B cell (primary cell): Measurements from ENCODE around the gene RPS29. TPM values are rescaled to one million over a fixed set of nuclear protein-coding genes. Genes with fewer than 3 reads are reported as not detected.

ENCODE experiments used
- ATAC-seq: fragments of 200-7000 bp; cut with Tn5 transposase; one replicate; pipeline ENCODE4 v1.10.0; 2021; ENCODE audit warnings: low read depth, mild to moderate bottlenecking, moderate number of reproducible peaks, moderate library complexity
- CTCF ChIA-PET: fragments of 350-600 bp; sonication (Branson Sonifier 250); formaldehyde crosslinking; loops from one replicate; lab custom pipeline; 2021; ENCODE audit warnings: antibody characterized with exemption, inconsistent platforms; lab: Charles Lee
- POLR2A ChIA-PET: fragments of 350-600 bp; sonication (Branson Sonifier 250); formaldehyde crosslinking; loops from one replicate; lab custom pipeline; 2021; ENCODE audit warnings: antibody characterized with exemption; lab: Charles Lee
- DNase-seq: peaks from one replicate; pipeline ENCODE4 v3.0.0; 2013
- H2AFZ ChIP-seq: 2 replicates; pipeline ENCODE4 v1.6.1; 2012; ENCODE audit warnings: mild to moderate bottlenecking, low read depth, low read length; ENCODE audit not compliant: insufficient read depth, poor library complexity, severe bottlenecking
- H3K27ac ChIP-seq, 2 donors: 1 replicate in 1 of 2; 2 replicates in 1 of 2; pipeline ENCODE4 v1.5.1; 2012 to 2013; ENCODE audit warnings: low read length in 2 of 2, mild to moderate bottlenecking in 2 of 2, moderate library complexity in 1 of 2
- H3K27me3 ChIP-seq, 4 experiments: fragments of 200-600 bp in 1 of 4; sonication (generic) in 1 of 4; replicated peaks in 1 of 4; 1 replicate in 2 of 4; 2 replicates in 2 of 4; pipeline versions ENCODE4 v1.6.1 to v1.7.0; 2013 to 2016; ENCODE audit warnings: low read length in 3 of 4, mild to moderate bottlenecking in 2 of 4, mixed read lengths in 1 of 4, moderate library complexity in 1 of 4; ENCODE audit not compliant: insufficient read depth in 4 of 4, control insufficient read depth in 3 of 4; ENCODE audit errors: control extremely low read depth in 1 of 4
- H3K36me3 ChIP-seq, 2 experiments: replicated peaks in 1 of 2; 1 replicate in 1 of 2; 2 replicates in 1 of 2; pipeline versions ENCODE4 v1.6.1 to v1.7.1; 2013; ENCODE audit warnings: low read length in 1 of 2; ENCODE audit not compliant: insufficient read depth in 2 of 2, control insufficient read depth in 1 of 2; ENCODE audit errors: control extremely low read depth in 1 of 2, extremely low read depth in 1 of 2
- H3K4me1 ChIP-seq, 2 donors: fragments of 200-600 bp in 1 of 2; sonication (generic) in 1 of 2; 1 replicate in 1 of 2; 2 replicates in 1 of 2; pipeline versions ENCODE4 v1.5.1 to v1.6.1; 2013 to 2017; ENCODE audit warnings: low read length in 2 of 2; ENCODE audit not compliant: control insufficient read depth in 2 of 2, insufficient read depth in 2 of 2
- H3K4me2 ChIP-seq: replicated peaks from 2 replicates; pipeline ENCODE3; 2012; ENCODE audit warnings: mild to moderate bottlenecking, low read depth, low read length; ENCODE audit not compliant: poor library complexity, severe bottlenecking
- H3K4me3 ChIP-seq, 5 experiments: fragments of 200-600 bp in 1 of 5; sonication (generic) in 1 of 5; 1 replicate in 3 of 5; 2 replicates in 2 of 5; pipeline versions ENCODE4 v1.5.1 to v1.7.0; 2011 to 2016; ENCODE audit warnings: low read length in 4 of 5, mild to moderate bottlenecking in 4 of 5, low read depth in 2 of 5, control low read depth in 1 of 5, moderate library complexity in 1 of 5; ENCODE audit not compliant: insufficient read depth in 1 of 5; ENCODE audit errors: control extremely low read depth in 1 of 5, extremely low read depth in 1 of 5
- H3K79me2 ChIP-seq: fragments of 200-600 bp; sonication (generic); one replicate; pipeline ENCODE4 v1.6.0; 2016; ENCODE audit warnings: low read length; ENCODE audit not compliant: control insufficient read depth, insufficient read depth
- H3K9ac ChIP-seq: fragments of 200-600 bp; sonication (generic); 2 replicates; pipeline ENCODE4 v1.6.1; 2017; ENCODE audit warnings: mild to moderate bottlenecking, low read length, moderate library complexity
- H3K9me3 ChIP-seq, 3 donors: one replicate each; pipeline versions ENCODE4 v1.6.1 to v1.7.1; 2013; ENCODE audit warnings: low read length in 2 of 3; ENCODE audit not compliant: control insufficient read depth in 2 of 3, insufficient read depth in 1 of 3; ENCODE audit errors: control extremely low read depth in 1 of 3
- H4K20me1 ChIP-seq: 2 replicates; pipeline ENCODE4 v1.6.0; 2012; ENCODE audit warnings: mild to moderate bottlenecking, low read length; ENCODE audit not compliant: insufficient read depth, control insufficient read depth, poor library complexity, severe bottlenecking
- H3K27ac Mint-ChIP-seq: one replicate; pipeline ENCODE4 v1.8.0; 2021; ENCODE audit warnings: mixed read lengths
- H3K27me3 Mint-ChIP-seq: one replicate; pipeline ENCODE4 v1.8.0; 2021; ENCODE audit warnings: mixed read lengths
- H3K4me1 Mint-ChIP-seq: one replicate; pipeline ENCODE4 v1.8.0; 2021; ENCODE audit warnings: mixed read lengths
- H3K4me3 Mint-ChIP-seq: one replicate; pipeline ENCODE4 v1.8.0; 2021; ENCODE audit warnings: mixed read lengths
- H3K9me3 Mint-ChIP-seq: one replicate; pipeline ENCODE4 v1.8.0; 2022; ENCODE audit warnings: mixed read lengths; ENCODE audit not compliant: insufficient read depth
- CTCF ChIP-seq: fragments of 200-600 bp; IDR thresholded peaks from one replicate; pipeline ENCODE4 v1.8.0; 2022; ENCODE audit warnings: antibody characterized with exemption, mild to moderate bottlenecking
- EZH2 ChIP-seq: IDR thresholded peaks from 2 replicates; pipeline ENCODE4 v1.6.1; 2012; ENCODE audit warnings: borderline replicate concordance, low read depth, mild to moderate bottlenecking, moderate library complexity, low read length; ENCODE audit not compliant: insufficient read depth, poor library complexity, severe bottlenecking
- WGBS: methylation state at CpG from one replicate; pipeline ENCODE4 v1.1.5; 2013; ENCODE audit warnings: missing lambda C conversion rate; ENCODE audit not compliant: insufficient coverage; 5-methylcytosine and 5-hydroxymethylcytosine counted together
- intact Hi-C: fragments of 100-400 bp; cut with micrococcal nuclease; formaldehyde crosslinking; loops from one replicate; pipeline ENCODE4 v1.10.0; 2022
- polyA minus RNA-seq: library from RNA; depleted of rRNA, polyadenylated mRNA; stranded (reverse); fragments of >200 nt; gene quantifications from 2 replicates; pipeline ENCODE4 v1.2.3, GENCODE V29; 2012
- polyA plus RNA-seq: library from polyadenylated mRNA; depleted of rRNA; stranded (reverse); fragments of >200 nt; gene quantifications from 2 replicates; pipeline ENCODE4 v1.2.3, GENCODE V29; 2012
- total RNA-seq, 2 donors: library from RNA; stranded (reverse); fragments of 120-200 nt in 1 of 2; gene quantifications; 1 replicate in 1 of 2; 2 replicates in 1 of 2; pipeline versions ENCODE4 v1.2.3 to v1.2.4, GENCODE V29; 2013 to 2022

RPS29 gene
- total RNA-seq (2,497 and 2,873 TPM in 2 replicates), polyA plus RNA-seq (14,358 and 29,966 TPM in 2 replicates), polyA minus RNA-seq (1,201 and 2,364 TPM in 2 replicates)
- 6,457 TPM for total RNA-seq (2013)

GRCh38 chr14:49585803-49586672, at the start of gene RPS29:
TSS of gene RPS29 (minus strand) at chr14:49586380. CDS start at chr14:49586346, 34 bp downstream.
- peaks cover 38% of the 10 kb centered on the region for H4K20me1 ChIP-seq
- peak; percentile 100 for DNase-seq
- H2AFZ ChIP-seq = peak within 1 kb of the TSS; percentile 68
- peak within 1 kb of the TSS; percentile 87 for H3K4me2 ChIP-seq
- peak; percentile 86 for ATAC-seq
- TF ChIP-seq CTCF (no peak), EZH2 (no peak)
- H3K9me3 ChIP-seq = no peaks in the 10 kb centered on the region
- H3K4me3 ChIP-seq = peak within 1 kb of the TSS; percentile 70 to 100 (median 88)
- peak within 1 kb of the TSS; percentile 96 for H3K9ac ChIP-seq
- Mint-ChIP-seq H3K4me3 (peak within 1 kb of the TSS; percentile 88), H3K4me1 (peaks cover 46% of the 10 kb centered on the region), H3K27me3 (no peaks in the 10 kb centered on the region), H3K27ac (peak within 1 kb of the TSS; percentile 100), H3K9me3 (no peaks in the 10 kb centered on the region)
- peaks cover 52% of the 10 kb centered on the region for H3K79me2 ChIP-seq
- ChIA-PET POLR2A (interaction anchor here (0.7 to 3.4 kb wide), 8 partner anchors 9 to 784 kb away, joined by 3 to 53 read pairs (median 10); partner anchors contain the start of genes DNAAF2, KLHDC2, LRR1 and MGAT2), CTCF (interaction anchor here (0.5 to 5.4 kb wide), 8 partner anchors 10 to 282 kb away, joined by 3 to 92 read pairs (median 11); partner anchors contain the start of genes DNAAF2, KLHDC2, LRR1 and MGAT2)
- intact Hi-C loops = loop anchor here (1.0 to 10.0 kb wide), 7 partner anchors 34 to 949 kb away; partner anchors contain the start of genes DMAC2L, KLHDC1, KLHDC2 and L2HGDH
- peaks cover 10 to 28% of the 10 kb centered on the region in 2 experiments for H3K36me3 ChIP-seq
- under 1% methylated on average over 42 of the region's 55 CpGs for WGBS
- no peaks in the 10 kb centered on the region for H3K27me3 ChIP-seq
- H3K4me1 ChIP-seq = peaks cover 17 to 24% of the 10 kb centered on the region in 2 donors
- H3K27ac ChIP-seq = peak within 1 kb of the TSS; percentile 88 to 95
